Tibial artery (tissue), 4 donors: ENCODE data around the gene C3orf70.

ENCODE experiments used
- DNase-seq, 2 donors: peaks; one replicate each; pipeline ENCODE4 v3.0.0-alpha.2; 2019
- H3K27ac ChIP-seq, 2 donors: fragments of 200-600 bp; sonication (generic) in 1 of 2; 1 replicate in 1 of 2; 2 replicates in 1 of 2; pipeline ENCODE4 v1.5.1; 2018 to 2019; ENCODE audit warnings: mild to moderate bottlenecking in 1 of 2
- H3K27me3 ChIP-seq, 2 donors: fragments of 200-600 bp; sonication (generic) in 1 of 2; one replicate each; pipeline versions ENCODE4 v1.5.1 to v1.6.0; 2016 to 2019
- H3K36me3 ChIP-seq, 3 donors: fragments of 200-600 bp; sonication (generic) in 2 of 3; one replicate each; pipeline ENCODE4 v1.5.1; 2016 to 2019; ENCODE audit warnings: mild to moderate bottlenecking in 2 of 3
- H3K4me1 ChIP-seq, 4 donors: fragments of 200-600 bp; sonication (generic) in 2 of 4; 1 replicate in 3 of 4; 2 replicates in 1 of 4; pipeline ENCODE4 v1.5.1; 2016 to 2019
- H3K4me3 ChIP-seq, 2 donors: fragments of 200-600 bp; sonication (generic) in 1 of 2; 1 replicate in 1 of 2; 2 replicates in 1 of 2; pipeline ENCODE4 v1.5.1; 2018 to 2019; ENCODE audit warnings: mild to moderate bottlenecking in 2 of 2
- H3K9me3 ChIP-seq, 3 donors: fragments of 200-600 bp; sonication (generic) in 1 of 3; one replicate each; pipeline ENCODE4 v1.5.1; 2016 to 2019
- CTCF ChIP-seq, 2 experiments: fragments of 200-600 bp in 1 of 2; fragments of 450-650 bp in 1 of 2; IDR thresholded peaks; one replicate each; pipeline ENCODE4 v1.5.1; 2017 to 2019; ENCODE audit warnings: antibody characterized with exemption in 2 of 2, mild to moderate bottlenecking in 1 of 2, moderate library complexity in 1 of 2
- intact Hi-C: fragments of 100-400 bp; cut with DNase I; formaldehyde crosslinking; loops from one replicate; pipeline ENCODE4 v1.15.0; 2023; ENCODE audit warnings: low total_unique reads

Gene C3orf70

GRCh38 chr3:185131602-185132256 lies 21.1 kb downstream of the C3orf70 start:
- no peak for DNase-seq
- no peak for TF ChIP-seq CTCF (IDR thresholded peaks at IDR 0.05)
- Histone ChIP-seq H3K27ac (no peak overlapping the region), H3K27me3 (no peaks in the 10 kb centered on the region), H3K36me3 (no peaks in the 10 kb centered on the region), H3K4me1 (peaks cover 0 to 36% (median 0%) of the 10 kb centered on the region in 4 donors), H3K4me3 (no peak overlapping the region), H3K9me3 (no peaks in the 10 kb centered on the region)
- intact Hi-C loops: no loop called here

- Histone ChIP-seq H3K27ac (no peak overlapping the region), H3K27me3 (no peaks in the 10 kb centered on the region), H3K4me3 (no peak overlapping the region), H3K36me3 (no peaks in the 10 kb centered on the region), H3K9me3 (no peaks in the 10 kb centered on the region), H3K4me1 (peaks cover 0 to 27% (median 0%) of the 10 kb centered on the region in 4 donors)
- TF ChIP-seq CTCF (IDR thresholded peaks at IDR 0.05): no peak
- DNase-seq: no peak
- intact Hi-C loops: no loop called here
Measured at GRCh38 chr3:185129083-185129482, 23.8 kb downstream of the C3orf70 start.

- intact Hi-C loops: no loop called here
- H3K4me1 ChIP-seq: peaks cover 0 to 19% (median 0%) of the 10 kb centered on the region in 4 donors
- no peaks in the 10 kb centered on the region for H3K9me3 ChIP-seq
- no peaks in the 10 kb centered on the region for H3K27me3 ChIP-seq
- no peaks in the 10 kb centered on the region for H3K36me3 ChIP-seq
- DNase-seq: no peak
- TF ChIP-seq CTCF (IDR thresholded peaks at IDR 0.05): no peak
- H3K27ac ChIP-seq: no peak overlapping the region
- no peak overlapping the region for H3K4me3 ChIP-seq
Measured at GRCh38 chr3:185126201-185126600, 26.7 kb downstream of the C3orf70 start.

GRCh38 chr3:185120126-185120525 lies 32.7 kb downstream of the C3orf70 start:
- DNase-seq: no peak
- intact Hi-C loops: no loop called here
- Histone ChIP-seq H3K27ac (no peak overlapping the region), H3K27me3 (no peaks in the 10 kb centered on the region), H3K4me3 (no peak overlapping the region), H3K4me1 (peaks cover 0 to 3% (median 0%) of the 10 kb centered on the region in 4 donors), H3K36me3 (no peaks in the 10 kb centered on the region), H3K9me3 (no peaks in the 10 kb centered on the region)
- TF ChIP-seq CTCF (IDR thresholded peaks at IDR 0.05): no peak

GRCh38 chr3:185115371-185115770 lies 37.5 kb downstream of the C3orf70 start:
- H3K27me3 ChIP-seq: no peaks in the 10 kb centered on the region
- no peak for DNase-seq
- no peaks in the 10 kb centered on the region for H3K36me3 ChIP-seq
- no peak for TF ChIP-seq CTCF (IDR thresholded peaks at IDR 0.05)
- no peaks in the 10 kb centered on the region for H3K9me3 ChIP-seq
- no peak overlapping the region for H3K27ac ChIP-seq
- peaks cover 0 to 9% (median 2%) of the 10 kb centered on the region in 4 donors for H3K4me1 ChIP-seq
- intact Hi-C loops: no loop called here
- H3K4me3 ChIP-seq: no peak overlapping the region
